HEK293 (cell line): ENCODE data around the gene AKAP9.

Experiments used
- BCL11B ChIP-seq: fragments of 450-650 bp; formaldehyde crosslinking; IDR thresholded peaks from 2 replicates; pipeline ENCODE4 v1.5.1; 2016; ENCODE audit warnings: low read depth, missing biosample characterization, missing genetic modification characterization
- HOXA7 ChIP-seq: sonication (generic); formaldehyde crosslinking; IDR thresholded peaks from 2 replicates; pipeline ENCODE4 v1.8.1; 2022; ENCODE audit warnings: missing genetic modification reagents, borderline replicate concordance
- SCRT2 ChIP-seq: fragments of 450-650 bp; formaldehyde crosslinking; IDR thresholded peaks from 2 replicates; pipeline ENCODE4 v1.5.1; 2016; ENCODE audit warnings: missing biosample characterization, missing genetic modification characterization
- SETDB1 ChIP-seq: IDR thresholded peaks from one replicate; pipeline ENCODE4 v1.6.1; 2017; ENCODE audit warnings: mild to moderate bottlenecking, low read length, moderate library complexity, mixed read lengths; ENCODE audit not compliant: insufficient read length
- SP3 ChIP-seq: fragments of 450-650 bp; formaldehyde crosslinking; IDR thresholded peaks from 2 replicates; pipeline ENCODE4 v1.5.1; 2016; ENCODE audit warnings: missing biosample characterization, missing genetic modification characterization
- TRIM28 ChIP-seq: IDR thresholded peaks from 2 replicates; pipeline ENCODE4 v1.6.1; 2011; ENCODE audit warnings: low read length, control low read depth, borderline replicate concordance
- YY2 ChIP-seq: fragments of 450-650 bp; formaldehyde crosslinking; IDR thresholded peaks from 2 replicates; pipeline ENCODE4 v1.5.1; 2016; ENCODE audit warnings: missing biosample characterization, missing genetic modification characterization
- ZBTB26 ChIP-seq: fragments of 450-650 bp; formaldehyde crosslinking; optimal IDR thresholded peaks from 2 replicates; pipeline ENCODE3; 2016; ENCODE audit warnings: missing biosample characterization, mild to moderate bottlenecking, missing genetic modification characterization
- ZFP41 ChIP-seq: fragments of 450-650 bp; formaldehyde crosslinking; IDR thresholded peaks from 2 replicates; pipeline ENCODE4 v1.5.1; 2016; ENCODE audit warnings: missing biosample characterization, missing genetic modification characterization, borderline replicate concordance
- ZNF133 ChIP-seq: fragments of 450-650 bp; formaldehyde crosslinking; IDR thresholded peaks from 2 replicates; pipeline ENCODE4 v1.5.1; 2016; ENCODE audit warnings: missing biosample characterization, missing genetic modification characterization
- ZNF138 ChIP-seq: fragments of 450-650 bp; formaldehyde crosslinking; IDR thresholded peaks from 2 replicates; pipeline ENCODE4 v1.5.1; 2016; ENCODE audit warnings: missing biosample characterization, missing genetic modification characterization, borderline replicate concordance
- ZNF146 ChIP-seq: fragments of 450-650 bp; formaldehyde crosslinking; IDR thresholded peaks from 2 replicates; pipeline ENCODE4 v1.5.1; 2016; ENCODE audit warnings: missing biosample characterization, missing genetic modification characterization
- ZNF157 ChIP-seq: fragments of 450-650 bp; formaldehyde crosslinking; IDR thresholded peaks from 2 replicates; pipeline ENCODE4 v1.5.1; 2016; ENCODE audit warnings: missing biosample characterization, missing genetic modification characterization
- ZNF202 ChIP-seq: fragments of 450-650 bp; formaldehyde crosslinking; IDR thresholded peaks from 2 replicates; pipeline ENCODE4 v1.5.1; 2016; ENCODE audit warnings: missing biosample characterization, missing genetic modification characterization, borderline replicate concordance
- ZNF211 ChIP-seq: fragments of 450-650 bp; formaldehyde crosslinking; IDR thresholded peaks from 2 replicates; pipeline ENCODE4 v1.5.1; 2016; ENCODE audit warnings: low read depth, missing biosample characterization, missing genetic modification characterization
- ZNF221 ChIP-seq: fragments of 450-650 bp; formaldehyde crosslinking; IDR thresholded peaks from 2 replicates; pipeline ENCODE4 v1.5.1; 2017; ENCODE audit warnings: missing biosample characterization, missing genetic modification characterization, borderline replicate concordance
- ZNF266 ChIP-seq: fragments of 450-650 bp; formaldehyde crosslinking; IDR thresholded peaks from 2 replicates; pipeline ENCODE4 v1.5.1; 2016; ENCODE audit warnings: missing biosample characterization, missing genetic modification characterization, low read depth
- ZNF335 ChIP-seq: fragments of 450-650 bp; formaldehyde crosslinking; conservative IDR thresholded peaks from 2 replicates; pipeline ENCODE4 v1.5.1; 2016; ENCODE audit warnings: missing biosample characterization, missing genetic modification characterization
- ZNF354C ChIP-seq: fragments of 450-650 bp; formaldehyde crosslinking; IDR thresholded peaks from 2 replicates; pipeline ENCODE4 v1.5.1; 2016; ENCODE audit warnings: missing biosample characterization, missing genetic modification characterization, low read depth, borderline replicate concordance
- ZNF514 ChIP-seq: fragments of 450-650 bp; formaldehyde crosslinking; IDR thresholded peaks from 2 replicates; pipeline ENCODE4 v1.5.1; 2016; ENCODE audit warnings: missing biosample characterization, missing genetic modification characterization
- ZNF529 ChIP-seq: fragments of 450-650 bp; formaldehyde crosslinking; IDR thresholded peaks from 2 replicates; pipeline ENCODE4 v1.5.1; 2017; ENCODE audit warnings: missing genetic modification characterization, missing biosample characterization; ENCODE audit not compliant: insufficient replicate concordance
- ZNF561 ChIP-seq: fragments of 450-650 bp; IDR thresholded peaks from 2 replicates; pipeline ENCODE4 v1.5.1; 2018; ENCODE audit warnings: missing biosample characterization, missing genetic modification characterization, borderline replicate concordance
- ZNF645 ChIP-seq: fragments of 450-650 bp; formaldehyde crosslinking; IDR thresholded peaks from 2 replicates; pipeline ENCODE4; 2016; ENCODE audit warnings: missing biosample characterization, missing genetic modification characterization
- ZNF654 ChIP-seq: fragments of 450-650 bp; formaldehyde crosslinking; IDR thresholded peaks from 2 replicates; pipeline ENCODE4 v1.5.1; 2016; ENCODE audit warnings: low read depth, missing biosample characterization, missing genetic modification characterization
- ZNF704 ChIP-seq: fragments of 450-650 bp; formaldehyde crosslinking; IDR thresholded peaks from 2 replicates; pipeline ENCODE4 v1.5.1; 2016; ENCODE audit warnings: missing biosample characterization, missing genetic modification characterization
- ZNF791 ChIP-seq: fragments of 450-650 bp; formaldehyde crosslinking; IDR thresholded peaks from 2 replicates; pipeline ENCODE4 v1.5.1; 2016; ENCODE audit warnings: missing biosample characterization, missing genetic modification characterization
- ZNF843 ChIP-seq: fragments of 450-650 bp; formaldehyde crosslinking; IDR thresholded peaks from 2 replicates; pipeline ENCODE4 v1.5.1; 2016; ENCODE audit warnings: missing biosample characterization, missing genetic modification characterization
- ZSCAN30 ChIP-seq: fragments of 450-650 bp; IDR thresholded peaks from 2 replicates; pipeline ENCODE4 v1.5.1; 2018; ENCODE audit warnings: missing biosample characterization, mild to moderate bottlenecking, missing genetic modification characterization, moderate library complexity
- TF ChIP-seq, protein P1 (sequence below): fragments of 450-650 bp; formaldehyde crosslinking; IDR thresholded peaks from 2 replicates; pipeline ENCODE4 v1.5.1; 2016; ENCODE audit warnings: missing biosample characterization, missing genetic modification characterization
- TF ChIP-seq, protein P2 (sequence below): fragments of 450-650 bp; formaldehyde crosslinking; IDR thresholded peaks from 2 replicates; pipeline ENCODE4 v1.5.0; 2017; ENCODE audit warnings: missing biosample characterization, missing genetic modification characterization, borderline replicate concordance

Gene AKAP9

DNA sequence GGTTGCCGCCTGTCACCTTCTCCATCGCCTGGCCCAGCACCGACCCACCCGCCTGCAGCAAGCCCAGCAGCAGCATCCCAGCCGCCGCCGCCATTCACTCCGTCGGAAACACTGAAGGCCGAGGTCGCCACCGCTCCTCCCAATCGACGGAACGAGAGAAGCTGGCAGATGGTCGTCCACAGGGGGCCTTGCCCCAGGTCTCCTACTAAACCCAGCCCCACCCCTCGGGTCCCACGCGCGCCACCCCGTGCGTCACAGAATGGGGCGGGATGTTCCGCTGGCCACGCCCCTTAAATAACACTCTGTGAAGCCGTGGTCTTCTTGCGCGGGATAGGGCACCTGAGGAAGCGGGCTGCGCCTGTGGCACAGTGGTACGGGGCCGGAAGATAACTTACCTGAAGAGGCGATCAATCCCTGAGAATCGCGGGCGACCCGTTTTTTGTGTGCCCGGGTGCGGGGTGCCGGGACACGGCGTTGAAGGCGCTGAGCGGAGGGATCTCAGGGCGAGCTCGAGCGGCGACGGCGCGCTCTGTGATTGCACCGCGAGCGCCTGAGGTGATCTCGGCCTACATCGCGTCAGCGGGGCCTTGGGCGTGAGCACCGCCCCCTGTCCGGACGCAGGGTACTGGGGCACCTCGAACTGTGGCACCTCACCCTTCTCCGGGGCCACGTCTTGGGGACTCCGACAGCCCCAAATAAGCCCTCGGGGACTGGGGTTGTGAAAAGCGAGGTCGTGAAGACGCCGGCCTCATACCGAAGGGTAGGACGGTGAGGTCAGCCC is 193.8 kb downstream of the AKAP9 start, which contains the start of gene CYP51A1 (continued):
- TF ChIP-seq ZBTB26 (tag by site-specific recombination) = peak; percentile 86
- peak; percentile 79 for TF ChIP-seq SCRT2 (tag by site-specific recombination)
- TF ChIP-seq ZNF529 (tag by site-specific recombination) = no peak
- TF ChIP-seq TRIM28 = 0 out of 2 replicates have a peak, but pooled peaks have one; percentile 71
- no peak for TF ChIP-seq ZNF221 (tag by site-specific recombination)
- TF ChIP-seq, protein P1, sequence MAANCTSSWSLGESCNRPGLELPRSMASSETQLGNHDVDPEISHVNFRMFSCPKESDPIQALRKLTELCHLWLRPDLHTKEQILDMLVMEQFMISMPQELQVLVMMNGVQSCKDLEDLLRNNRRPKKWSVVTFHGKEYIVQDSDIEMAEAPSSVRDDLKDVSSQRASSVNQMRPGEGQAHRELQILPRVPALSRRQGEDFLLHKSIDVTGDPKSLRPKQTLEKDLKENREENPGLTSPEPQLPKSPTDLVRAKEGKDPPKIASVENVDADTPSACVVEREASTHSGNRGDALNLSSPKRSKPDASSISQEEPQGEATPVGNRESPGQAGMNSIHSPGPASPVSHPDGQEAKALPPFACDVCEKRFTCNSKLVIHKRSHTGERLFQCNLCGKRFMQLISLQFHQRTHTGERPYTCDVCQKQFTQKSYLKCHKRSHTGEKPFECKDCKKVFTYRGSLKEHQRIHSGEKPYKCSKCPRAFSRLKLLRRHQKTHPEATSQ (tag by site-specific recombination) = 0 out of 2 replicates have a peak, but pooled peaks have one; percentile 48
- TF ChIP-seq ZNF654 (tag by site-specific recombination) = no peak
- no peak for TF ChIP-seq ZNF514 (tag by site-specific recombination)
- no peak for TF ChIP-seq ZNF791 (tag by site-specific recombination)
- TF ChIP-seq ZNF202 (tag by site-specific recombination) = no peak
- TF ChIP-seq ZNF843 (tag by site-specific recombination) = peak; percentile 69
- TF ChIP-seq, protein P2, sequence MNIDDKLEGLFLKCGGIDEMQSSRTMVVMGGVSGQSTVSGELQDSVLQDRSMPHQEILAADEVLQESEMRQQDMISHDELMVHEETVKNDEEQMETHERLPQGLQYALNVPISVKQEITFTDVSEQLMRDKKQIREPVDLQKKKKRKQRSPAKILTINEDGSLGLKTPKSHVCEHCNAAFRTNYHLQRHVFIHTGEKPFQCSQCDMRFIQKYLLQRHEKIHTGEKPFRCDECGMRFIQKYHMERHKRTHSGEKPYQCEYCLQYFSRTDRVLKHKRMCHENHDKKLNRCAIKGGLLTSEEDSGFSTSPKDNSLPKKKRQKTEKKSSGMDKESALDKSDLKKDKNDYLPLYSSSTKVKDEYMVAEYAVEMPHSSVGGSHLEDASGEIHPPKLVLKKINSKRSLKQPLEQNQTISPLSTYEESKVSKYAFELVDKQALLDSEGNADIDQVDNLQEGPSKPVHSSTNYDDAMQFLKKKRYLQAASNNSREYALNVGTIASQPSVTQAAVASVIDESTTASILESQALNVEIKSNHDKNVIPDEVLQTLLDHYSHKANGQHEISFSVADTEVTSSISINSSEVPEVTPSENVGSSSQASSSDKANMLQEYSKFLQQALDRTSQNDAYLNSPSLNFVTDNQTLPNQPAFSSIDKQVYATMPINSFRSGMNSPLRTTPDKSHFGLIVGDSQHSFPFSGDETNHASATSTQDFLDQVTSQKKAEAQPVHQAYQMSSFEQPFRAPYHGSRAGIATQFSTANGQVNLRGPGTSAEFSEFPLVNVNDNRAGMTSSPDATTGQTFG = no peak
- TF ChIP-seq HOXA7 (CRISPR knock-in tag) = no peak
- no peak for TF ChIP-seq ZNF645
- TF ChIP-seq ZNF335 = peak; percentile 94
- no peak; the same call in 1 of the 2 replicates for TF ChIP-seq ZNF561
- TF ChIP-seq SETDB1 = no peak
- TF ChIP-seq ZNF157 (tag by site-specific recombination) = no peak
- TF ChIP-seq ZNF266 (tag by site-specific recombination) = no peak
- TF ChIP-seq ZSCAN30 (tag by site-specific recombination) = peak; percentile 81
- TF ChIP-seq YY2 (tag by site-specific recombination) = no peak
- TF ChIP-seq ZFP41 (tag by site-specific recombination) = no peak
- no peak for TF ChIP-seq ZNF704 (tag by site-specific recombination)
- TF ChIP-seq ZNF146 = peak; percentile 31; the same call in 1 of the 2 replicates
- no peak for TF ChIP-seq ZNF133
- no peak for TF ChIP-seq ZNF211 (tag by site-specific recombination)
- TF ChIP-seq BCL11B (tag by site-specific recombination) = no peak
- no peak for TF ChIP-seq ZNF354C (tag by site-specific recombination)
- no peak for TF ChIP-seq ZNF138 (tag by site-specific recombination)
- TF ChIP-seq SP3 (tag by site-specific recombination) = peak; percentile 96
